Measurements from ENCODE around the gene MRGPRD.
"Not testable (repeated sequence)": the region's sequence is repeated elsewhere in the genome, so short reads cannot be mapped to it uniquely, and the experiment has no call there.

Gene MRGPRD

GRCh38 chr11:69002110-69002569, 21.4 kb upstream of the MRGPRD start:
- TF ChIP-seq CTCF (IDR thresholded peaks at IDR 0.05; ENCODE audit: low read depth, low read length, missing control alignments) = no peak
- H3K4me3 ChIP-seq (ENCODE audit: low read depth, low read length) = no peak overlapping the region
- no peak for DNase-seq (ENCODE audit: low read depth)

- no peak for DNase-seq (ENCODE audit: low read depth)
- no peak for TF ChIP-seq CTCF (IDR thresholded peaks at IDR 0.05; ENCODE audit: low read depth, low read length, missing control alignments)
These were observed 20.7 kb upstream of the MRGPRD start for GRCh38 chr11:69001243-69002081.

GRCh38 chr11:69000831-69001242, 20.1 kb upstream of the MRGPRD start:
- peak; percentile 14 for TF ChIP-seq CTCF (IDR thresholded peaks at IDR 0.05; ENCODE audit: low read depth, low read length, missing control alignments)
- no peak overlapping the region for H3K4me3 ChIP-seq (ENCODE audit: low read depth, low read length)
- DNase-seq (ENCODE audit: low read depth) = no peak

More at GRCh38 chr11:69001243-69002081, 20.7 kb upstream of the MRGPRD start:
- no peak overlapping the region for H3K4me3 ChIP-seq (ENCODE audit: low read depth, low read length)

GRCh38 chr11:69000391-69000790, 19.6 kb upstream of the MRGPRD start:
- no peak for DNase-seq (ENCODE audit: low read depth)
- H3K4me3 ChIP-seq (ENCODE audit: low read depth, low read length) = no peak overlapping the region
- no peak for TF ChIP-seq CTCF (IDR thresholded peaks at IDR 0.05; ENCODE audit: low read depth, low read length, missing control alignments)

- H3K4me3 ChIP-seq (ENCODE audit: low read depth, low read length); DNase-seq (ENCODE audit: low read depth): not testable (repeated sequence)
These were observed 19.1 kb upstream of the MRGPRD start for GRCh38 chr11:68999748-69000355.

GRCh38 chr11:68999093-68999747, 18.4 kb upstream of the MRGPRD start:
- no peak for TF ChIP-seq CTCF (IDR thresholded peaks at IDR 0.05; ENCODE audit: low read depth, low read length, missing control alignments)
- no peak overlapping the region for H3K4me3 ChIP-seq (ENCODE audit: low read depth, low read length)
- no peak for DNase-seq (ENCODE audit: low read depth)

GRCh38 chr11:68998390-68998911, 17.7 kb upstream of the MRGPRD start:
- no peak overlapping the region for H3K4me3 ChIP-seq (ENCODE audit: low read depth, low read length)
- TF ChIP-seq CTCF (IDR thresholded peaks at IDR 0.05; ENCODE audit: low read depth, low read length, missing control alignments) = no peak
- no peak for DNase-seq (ENCODE audit: low read depth)
